RWPE2 (cell line): ENCODE measurements around the gene TAB2.
A peak's percentile ranks its signal among the peaks of the same experiment; 100 is the strongest.

Source experiments
- ATAC-seq: fragments of 200-7000 bp; cut with Tn5 transposase; 3 replicates; pipeline ENCODE4 v1.9.1; 2021; ENCODE audit warnings: low read depth
- DNase-seq: peaks from one replicate; pipeline ENCODE4 v3.0.0-alpha.2; 2020; ENCODE audit warnings: low spot score
- H3K27ac ChIP-seq: fragments of 450-650 bp; 2 replicates; pipeline ENCODE4 v1.5.1; 2017; ENCODE audit warnings: mild to moderate bottlenecking; ENCODE audit not compliant: poor library complexity, severe bottlenecking
- H3K27me3 ChIP-seq: fragments of 250-450 bp; sonication (Bioruptor Pico); 2 replicates; pipeline ENCODE4 v1.5.1; 2021; ENCODE audit warnings: mild to moderate bottlenecking, moderate library complexity; ENCODE audit not compliant: insufficient read depth, poor library complexity, severe bottlenecking
- H3K36me3 ChIP-seq: fragments of 250-450 bp; sonication (Bioruptor Pico); 2 replicates; pipeline ENCODE4 v1.5.1; 2020; ENCODE audit warnings: low read depth, mild to moderate bottlenecking, moderate library complexity
- H3K4me1 ChIP-seq: fragments of 250-450 bp; sonication (Bioruptor Pico); 2 replicates; pipeline ENCODE4 v1.5.1; 2021; ENCODE audit warnings: mild to moderate bottlenecking, moderate library complexity; ENCODE audit not compliant: insufficient read depth, poor library complexity, severe bottlenecking
- H3K4me3 ChIP-seq: fragments of 250-450 bp; sonication (Bioruptor Pico); 2 replicates; pipeline ENCODE4 v1.5.1; 2021; ENCODE audit warnings: mild to moderate bottlenecking, moderate library complexity; ENCODE audit not compliant: severe bottlenecking
- H3K9me3 ChIP-seq: fragments of 250-450 bp; sonication (Bioruptor Pico); 2 replicates; pipeline ENCODE4 v1.5.1; 2021; ENCODE audit warnings: mild to moderate bottlenecking, moderate library complexity; ENCODE audit not compliant: severe bottlenecking
- CTCF ChIP-seq: fragments of 450-650 bp; IDR thresholded peaks from one replicate; pipeline ENCODE4 v1.5.1; 2017; ENCODE audit warnings: mild to moderate bottlenecking, moderate library complexity; ENCODE audit not compliant: poor library complexity, severe bottlenecking

The TAB2 gene

GRCh38 chr6:149317644-149318571 is at the start of gene TAB2:
TAB2 (plus strand) TSS chr6:149317712; CDS start chr6:149369998, 52,286 bp downstream.
- H3K36me3 ChIP-seq = no peaks in the 10 kb centered on the region
- no peaks in the 10 kb centered on the region for H3K9me3 ChIP-seq
- peak; percentile 63 for DNase-seq
- peaks cover 29% of the 10 kb centered on the region for H3K4me1 ChIP-seq
- no peaks in the 10 kb centered on the region for H3K27me3 ChIP-seq
- TF ChIP-seq CTCF = no peak
- peak within 1 kb of the TSS; percentile 85 for H3K4me3 ChIP-seq
- H3K27ac ChIP-seq = peak within 1 kb of the TSS; percentile 92
- peak; percentile 38 for ATAC-seq

GRCh38 chr6:149268146-149268545 is 49.4 kb upstream of the TAB2 start:
- H3K9me3 ChIP-seq = no peaks in the 10 kb centered on the region
- H3K4me1 ChIP-seq = no peaks in the 10 kb centered on the region
- ATAC-seq (no peak), DNase-seq (no peak)
- no peaks in the 10 kb centered on the region for H3K27me3 ChIP-seq
- TF ChIP-seq CTCF = no peak
- H3K27ac ChIP-seq = no peak overlapping the region
- no peaks in the 10 kb centered on the region for H3K36me3 ChIP-seq
- no peak overlapping the region for H3K4me3 ChIP-seq

- no peak; the same call in 2 of the 3 replicates for ATAC-seq
- no peak for DNase-seq
Measured at GRCh38 chr6:149268768-149269167, 48.7 kb upstream of the TAB2 start.

GRCh38 chr6:149270616-149271015 is 46.9 kb upstream of the TAB2 start:
- Histone ChIP-seq H3K36me3 (no peaks in the 10 kb centered on the region), H3K4me3 (no peak overlapping the region), H3K4me1 (no peaks in the 10 kb centered on the region), H3K27me3 (no peaks in the 10 kb centered on the region), H3K27ac (no peak overlapping the region), H3K9me3 (no peaks in the 10 kb centered on the region)
- no peak for DNase-seq
- no peak for ATAC-seq
- no peak for TF ChIP-seq CTCF

More at GRCh38 chr6:149268768-149269167, 48.7 kb upstream of the TAB2 start:
- H3K4me1 ChIP-seq = no peaks in the 10 kb centered on the region
- H3K4me3 ChIP-seq = no peak overlapping the region
- H3K9me3 ChIP-seq = no peaks in the 10 kb centered on the region
- no peaks in the 10 kb centered on the region for H3K27me3 ChIP-seq
- no peak overlapping the region for H3K27ac ChIP-seq
- no peaks in the 10 kb centered on the region for H3K36me3 ChIP-seq
- TF ChIP-seq CTCF = no peak
